NCI-H146 (cell line): Measurements from ENCODE around the gene EPHB3.

Experiments used
- DNase-seq: peaks from one replicate; lab custom pipeline; 2025; lab: John Stamatoyannopoulos, UW

Gene EPHB3

DNA sequence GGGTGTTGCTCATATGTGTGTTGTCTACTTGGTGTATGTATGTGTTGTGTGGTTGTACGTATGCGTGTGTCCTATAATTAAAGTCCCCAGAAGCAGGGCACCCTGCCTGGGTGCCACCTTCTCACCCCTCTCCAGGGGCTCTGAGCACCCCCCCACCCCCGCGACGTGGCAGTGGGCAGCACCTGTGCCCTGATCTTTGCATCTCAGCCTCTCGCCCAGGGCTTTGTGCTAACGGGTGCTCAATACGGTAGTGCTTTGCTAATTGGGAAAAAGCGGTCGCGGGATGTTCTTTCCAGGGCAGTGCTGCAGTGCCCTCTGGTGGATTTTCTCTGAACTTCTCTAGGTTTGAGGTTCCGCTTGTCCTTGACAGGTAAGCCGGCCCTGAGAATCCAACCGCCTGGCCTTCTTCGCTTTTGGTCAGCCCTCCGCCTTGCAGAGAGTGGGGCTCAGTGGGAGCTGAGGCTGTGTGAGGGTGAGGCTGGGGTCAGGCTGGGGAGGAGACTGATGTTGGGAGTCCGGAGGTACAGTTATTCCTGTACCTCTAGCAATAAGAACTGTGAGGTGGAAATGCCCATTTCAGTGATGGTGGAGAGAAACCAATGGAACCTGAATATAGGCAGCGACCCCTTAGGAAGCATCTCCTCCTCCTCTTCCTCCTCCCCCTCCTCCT, 17.6 kb upstream of the EPHB3 start:
- peak; percentile 85 for DNase-seq

DNA sequence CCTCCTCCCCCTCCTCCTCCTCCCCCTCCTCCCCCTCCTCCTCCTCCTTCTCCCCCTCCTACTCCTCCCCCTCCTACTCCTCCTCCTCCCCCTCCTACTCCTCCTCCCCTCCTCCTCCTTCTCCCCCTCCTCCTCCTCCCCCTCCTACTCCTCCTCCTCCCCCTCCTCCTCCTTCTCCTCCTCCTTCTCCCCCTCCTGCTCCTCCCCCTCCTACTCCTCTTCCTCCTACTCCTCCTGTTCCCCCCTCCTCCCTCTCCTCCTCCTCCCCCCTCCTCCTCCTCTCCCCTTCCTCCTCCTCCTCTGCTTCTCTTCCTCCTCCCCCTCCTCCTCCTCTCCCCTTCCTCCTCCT, 17.1 kb upstream of the EPHB3 start:
- DNase-seq: no peak

DNA sequence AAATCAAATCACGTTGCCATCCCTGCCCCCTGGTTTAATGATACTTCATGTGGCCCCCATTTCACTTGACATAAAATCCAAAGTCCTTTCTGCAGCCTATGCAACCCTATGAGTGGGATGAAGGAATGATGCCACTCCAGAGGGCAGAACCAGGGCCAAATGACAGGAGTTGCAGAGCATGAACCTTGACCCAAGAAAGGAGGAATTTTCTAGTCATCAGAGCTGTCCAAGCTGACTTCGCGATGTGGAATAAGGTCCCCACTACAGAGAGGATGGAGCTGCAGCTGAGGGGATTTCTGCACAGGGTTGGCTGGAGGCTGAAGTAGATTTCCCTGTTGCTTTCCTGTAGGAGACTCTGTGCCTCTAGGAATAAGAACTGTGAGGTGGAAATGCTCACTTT, 15.8 kb upstream of the EPHB3 start:
- no peak for DNase-seq

DNA sequence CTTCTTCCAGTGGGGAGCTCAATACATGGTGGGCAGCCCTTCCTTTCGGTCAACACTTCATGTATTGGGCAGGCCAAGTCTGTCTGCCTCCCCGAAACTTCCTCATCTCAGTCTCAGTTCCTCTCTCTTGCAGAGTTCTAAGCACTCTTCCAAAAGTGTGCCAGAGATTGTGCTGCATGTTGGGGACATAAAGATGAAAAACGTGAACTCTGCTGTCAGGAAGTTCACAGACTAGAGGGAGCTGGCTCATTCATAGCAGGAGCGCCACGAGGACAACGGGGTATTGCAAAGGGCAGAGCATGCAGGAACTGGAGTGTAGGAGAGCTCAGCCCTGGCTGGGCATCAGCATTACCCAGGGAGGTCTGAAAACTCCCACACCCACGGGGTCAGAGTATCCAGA, 15.3 kb upstream of the EPHB3 start:
- no peak for DNase-seq

DNA sequence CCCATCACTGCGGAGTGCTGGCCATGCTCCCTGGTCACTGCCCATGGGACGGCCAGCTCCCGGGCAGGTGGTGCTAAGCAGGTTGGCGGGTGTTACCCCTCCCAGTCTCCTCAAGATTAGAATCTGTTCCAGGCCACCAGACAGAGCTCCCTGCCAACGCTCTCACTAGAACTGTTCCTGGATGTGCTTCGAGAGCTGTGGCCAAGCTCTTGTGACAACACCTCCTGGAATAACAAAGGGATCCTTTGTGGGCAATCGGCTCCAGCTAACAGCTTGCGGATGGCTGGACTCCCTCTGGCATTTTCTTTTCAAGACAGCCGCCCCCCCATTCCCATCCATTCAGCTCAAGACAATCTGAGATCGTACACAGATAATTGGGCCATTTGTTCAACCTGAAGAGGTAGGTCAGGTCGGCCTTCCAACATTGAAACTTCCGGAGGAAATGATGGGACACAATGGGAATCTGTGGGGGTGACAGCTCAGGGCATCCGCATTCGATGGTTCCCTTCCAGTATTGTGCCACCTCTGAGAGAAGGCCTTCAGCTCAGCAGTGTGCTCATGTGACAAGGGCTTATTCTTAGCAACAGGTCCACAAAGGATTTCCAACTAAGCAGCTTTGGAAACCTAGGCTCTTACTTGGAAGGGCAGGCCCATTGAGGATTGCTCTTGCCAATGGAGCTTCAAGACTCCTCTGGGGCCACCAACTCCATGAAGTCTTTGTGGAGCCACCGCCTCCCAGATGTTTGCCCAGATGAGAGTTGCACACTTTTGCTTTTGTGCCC, 11.6 kb upstream of the EPHB3 start:
- no peak for DNase-seq

DNA sequence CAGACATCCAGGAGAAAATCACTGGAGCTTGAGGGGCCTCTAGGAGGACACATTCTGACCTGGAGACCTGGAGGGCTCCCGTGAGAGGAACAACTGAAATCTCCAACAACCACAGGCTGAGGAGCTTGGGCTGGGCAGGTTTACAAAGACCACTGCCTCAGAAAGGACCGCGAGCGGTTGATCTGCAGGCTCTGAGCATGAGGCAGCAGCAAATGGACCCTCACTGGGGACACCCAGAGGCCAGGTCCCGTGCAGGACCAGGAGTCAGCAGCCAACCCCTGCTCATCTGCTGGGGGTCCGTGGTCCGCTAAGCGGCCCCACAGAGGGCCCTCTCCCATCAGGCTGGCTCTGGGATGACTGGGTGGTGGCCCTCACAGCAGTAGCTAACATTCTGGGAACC, 10.5 kb upstream of the EPHB3 start:
- no peak for DNase-seq

DNA sequence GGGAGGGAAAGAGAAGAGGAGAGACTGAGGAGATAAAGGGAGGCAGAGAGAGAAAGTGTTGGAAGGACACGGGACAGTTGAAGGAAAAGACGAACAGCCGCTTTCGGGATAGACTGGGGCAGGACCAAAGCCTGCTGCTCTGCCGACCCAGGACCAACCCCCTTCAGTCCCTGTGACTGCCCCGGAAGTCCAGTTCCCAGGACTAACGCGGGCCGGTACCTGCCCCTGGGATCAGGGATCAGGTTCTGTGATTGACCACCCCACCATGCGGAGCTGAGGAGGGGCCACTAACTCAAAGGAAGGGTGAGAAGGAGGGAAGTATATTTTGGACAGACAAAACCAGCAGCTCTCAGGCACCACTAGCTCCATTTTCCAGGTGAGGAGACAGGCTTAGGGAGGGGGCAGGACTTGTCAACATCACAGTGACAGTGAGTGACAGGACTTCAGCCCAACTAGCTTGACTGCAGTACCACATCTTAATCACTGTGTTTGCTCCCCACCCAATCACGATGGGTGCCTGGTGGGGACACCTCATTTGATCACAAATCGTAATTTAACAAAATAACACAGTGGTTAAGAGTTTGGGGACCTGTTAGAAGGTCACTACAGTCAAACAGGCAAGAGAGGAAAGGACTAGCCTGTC, 9.8 kb upstream of the EPHB3 start:
- no peak for DNase-seq

DNA sequence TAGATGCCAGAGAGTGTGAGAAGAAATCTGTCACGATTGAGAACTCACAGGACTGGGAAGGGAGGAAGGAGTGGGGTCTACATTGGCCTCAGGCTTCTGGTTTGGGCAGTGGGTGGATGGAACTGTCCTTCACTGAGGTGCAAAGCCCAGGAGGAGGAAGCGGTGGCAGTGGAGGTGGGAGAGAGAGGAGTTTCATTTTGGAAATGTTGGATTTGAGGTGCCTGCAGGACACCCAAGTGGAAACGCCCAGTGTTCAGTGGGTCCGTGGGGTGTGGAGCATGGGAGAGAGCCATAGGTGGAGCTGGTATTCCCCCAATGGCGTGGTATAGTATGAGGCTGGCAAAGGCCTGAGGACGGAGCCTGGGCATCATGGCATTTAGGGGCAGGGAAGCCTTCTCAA, 9.3 kb upstream of the EPHB3 start:
- no peak for DNase-seq

DNA sequence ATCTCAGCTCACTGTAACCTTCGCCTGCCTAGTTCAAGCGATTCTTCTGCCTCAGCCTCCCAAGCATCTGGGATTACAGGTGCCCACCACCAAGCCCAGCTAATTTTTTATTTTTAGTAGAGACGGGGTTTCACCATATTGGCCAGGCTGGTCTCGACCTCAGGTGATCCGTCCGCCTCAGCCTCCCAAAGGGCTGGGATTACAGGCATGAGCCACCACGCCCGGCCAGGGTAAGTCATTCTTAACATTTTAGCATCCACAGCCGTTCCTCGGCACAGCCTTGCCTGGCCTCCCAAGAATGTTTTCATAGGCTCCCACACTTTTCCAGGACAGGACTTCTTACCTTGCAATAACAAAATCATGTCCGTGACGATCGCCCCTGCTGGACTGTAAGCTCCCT, 8.7 kb upstream of the EPHB3 start:
- DNase-seq: no peak

DNA sequence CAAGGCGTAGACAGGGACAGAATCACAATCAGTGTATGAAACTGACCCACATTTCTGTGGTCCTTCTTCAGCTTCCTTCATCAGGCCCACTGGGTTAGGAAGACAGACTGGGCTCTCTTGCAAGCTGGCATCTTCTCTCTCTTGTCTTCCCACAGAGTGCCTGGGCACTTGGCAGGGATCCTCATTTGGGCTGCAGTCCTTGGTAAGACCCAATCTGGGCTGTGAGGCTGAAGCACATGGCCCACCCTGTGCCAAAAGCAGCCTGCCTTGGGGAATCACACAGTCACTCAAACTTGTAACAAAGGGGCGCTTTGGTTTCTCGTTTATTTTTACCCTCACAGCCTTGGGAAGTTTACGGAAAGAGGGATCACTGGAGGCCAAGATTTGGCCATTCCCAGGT, 8.2 kb upstream of the EPHB3 start:
- DNase-seq: no peak

DNA sequence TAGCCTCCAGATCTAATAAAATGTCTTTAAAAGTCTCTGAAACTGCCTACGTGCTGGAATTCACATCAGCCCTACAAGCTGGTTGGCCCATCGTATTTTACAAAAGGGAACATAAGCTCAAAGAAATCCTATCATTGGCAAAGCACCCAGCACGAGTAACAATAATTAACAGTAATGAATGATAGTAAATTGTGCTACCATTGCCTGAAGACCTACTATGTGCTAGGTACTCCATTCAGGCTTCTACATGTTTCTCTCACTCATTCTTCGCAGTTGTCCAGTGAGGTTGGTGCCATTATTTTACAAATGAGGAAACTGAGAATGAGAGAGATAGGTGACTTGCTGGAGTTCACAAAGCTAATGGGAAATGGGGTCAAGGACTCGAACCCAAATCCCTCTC, 7.1 kb upstream of the EPHB3 start:
- DNase-seq: no peak

DNA sequence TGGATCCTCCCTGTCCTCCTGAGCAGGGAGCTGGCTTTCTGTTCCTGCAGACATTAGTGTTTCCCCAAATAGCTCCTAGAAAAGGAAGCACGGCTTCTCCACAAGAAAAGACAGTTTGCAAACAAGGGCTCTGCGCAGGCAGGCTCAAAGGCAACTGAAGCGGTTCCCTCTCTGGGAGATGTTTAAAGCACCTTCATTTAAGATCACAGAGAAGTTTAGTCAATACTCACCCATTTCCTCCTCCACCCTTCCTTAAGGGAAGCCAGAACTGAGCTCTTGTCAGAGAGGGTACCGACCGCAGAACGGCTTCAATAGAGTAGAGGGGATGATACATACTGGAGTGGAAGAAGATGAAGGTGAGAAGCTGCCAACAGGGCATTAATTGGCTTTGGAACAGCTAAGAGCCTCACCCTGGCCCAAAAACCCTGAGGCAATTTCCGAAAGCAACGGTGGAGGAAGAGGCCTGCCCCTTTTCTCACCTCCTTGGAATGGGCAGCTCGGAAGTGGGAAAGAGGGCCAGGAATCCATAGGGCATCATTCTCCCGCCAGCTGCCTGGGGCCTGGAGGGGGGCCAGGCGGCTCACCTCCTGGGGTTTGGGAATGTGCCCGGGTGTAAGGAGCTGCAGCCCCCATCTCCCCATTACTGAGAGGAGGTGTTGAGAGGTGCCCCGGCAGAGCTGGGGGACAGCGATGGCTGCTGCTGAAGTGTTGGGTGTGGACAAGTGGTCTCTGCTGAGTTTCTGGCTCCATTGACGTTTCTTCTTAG, 4.8 kb upstream of the EPHB3 start:
- no peak for DNase-seq

DNA sequence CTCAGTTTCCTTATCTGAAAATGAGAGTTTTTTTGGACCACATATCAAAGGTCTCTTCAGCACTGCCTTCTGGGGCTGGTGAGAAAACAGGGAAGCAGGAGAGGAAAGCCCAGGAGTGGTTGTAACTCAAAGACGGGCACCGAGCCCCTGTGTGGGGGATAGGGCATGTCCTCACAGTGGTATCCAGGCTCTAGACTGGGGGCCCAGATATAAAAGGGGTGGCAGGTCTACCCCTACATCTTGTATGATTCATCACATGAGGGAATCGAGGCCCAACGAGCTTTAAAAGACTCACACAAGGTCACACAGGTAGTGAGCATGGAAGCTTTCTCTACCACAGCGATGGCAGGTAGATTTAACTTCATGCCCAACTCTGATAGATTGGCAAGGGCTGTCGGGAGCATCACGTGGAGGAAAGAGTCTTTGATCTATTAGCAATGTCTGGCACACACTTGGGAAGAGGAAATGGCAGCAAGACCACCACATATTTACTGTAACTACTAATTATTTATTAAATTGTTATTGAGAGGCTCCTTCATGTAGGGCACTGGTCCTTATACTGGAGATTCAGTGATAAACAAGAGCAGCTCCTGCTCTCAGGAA, 4.1 kb upstream of the EPHB3 start:
- DNase-seq: no peak

DNA sequence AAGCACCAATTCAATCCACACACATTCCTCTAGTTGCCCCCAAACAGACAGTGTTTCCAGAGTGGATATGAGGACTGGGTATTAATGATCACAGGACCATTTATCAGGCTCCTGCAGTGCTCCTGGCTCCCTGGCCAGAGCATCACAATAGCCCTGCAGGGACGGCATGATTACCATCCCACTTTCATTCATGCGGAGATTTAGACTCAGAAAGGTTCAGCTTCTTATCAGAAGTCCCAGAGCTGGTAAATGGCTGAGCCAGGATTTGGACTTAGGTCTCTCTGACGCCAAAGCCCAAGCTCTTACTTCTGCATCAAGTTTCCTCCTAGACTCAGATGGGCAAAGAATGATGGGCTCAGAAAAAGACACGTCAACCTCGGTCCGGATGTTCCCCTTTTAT, 2.9 kb upstream of the EPHB3 start:
- peak; percentile 27 for DNase-seq

DNA sequence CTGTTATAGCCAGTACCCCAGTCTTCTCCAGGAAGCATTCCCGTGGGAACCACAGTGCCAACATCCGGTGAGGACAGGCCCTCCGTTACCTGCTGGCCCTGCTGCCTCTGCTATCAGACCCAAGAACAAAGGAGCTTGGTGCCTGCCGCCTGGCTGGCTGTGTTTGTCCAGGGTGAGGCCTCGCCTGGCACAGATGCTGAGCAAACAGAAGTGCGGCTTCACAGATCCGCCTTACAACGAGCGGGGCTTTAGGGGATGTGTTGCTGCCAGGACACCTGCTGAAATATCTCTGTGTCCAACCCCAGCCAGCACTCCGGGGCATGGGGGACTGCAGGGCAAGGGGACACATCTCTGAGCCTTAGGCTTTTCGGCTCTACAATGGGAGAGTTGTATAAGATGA, 2.2 kb upstream of the EPHB3 start:
- DNase-seq: peak; percentile 79

DNA sequence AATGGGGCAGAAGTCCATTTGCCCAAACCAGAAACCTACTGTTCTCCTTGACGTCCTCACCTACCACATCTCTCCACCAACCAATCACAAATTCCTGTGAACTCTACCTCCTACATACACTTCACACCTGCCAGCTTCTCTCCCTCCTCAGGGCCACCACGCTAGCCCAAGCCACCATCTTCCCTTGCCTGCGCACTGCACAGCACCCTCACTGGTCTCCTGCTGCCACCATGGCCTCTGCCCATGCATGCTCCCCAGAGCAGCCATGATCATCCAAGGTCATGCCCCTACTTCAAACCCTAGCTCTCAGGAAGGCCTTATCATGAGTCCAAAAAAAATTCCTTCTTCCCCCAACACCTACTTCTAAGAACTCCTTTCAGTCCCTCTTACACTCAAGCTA, 1.1 kb upstream of the EPHB3 start:
- DNase-seq: no peak

DNA sequence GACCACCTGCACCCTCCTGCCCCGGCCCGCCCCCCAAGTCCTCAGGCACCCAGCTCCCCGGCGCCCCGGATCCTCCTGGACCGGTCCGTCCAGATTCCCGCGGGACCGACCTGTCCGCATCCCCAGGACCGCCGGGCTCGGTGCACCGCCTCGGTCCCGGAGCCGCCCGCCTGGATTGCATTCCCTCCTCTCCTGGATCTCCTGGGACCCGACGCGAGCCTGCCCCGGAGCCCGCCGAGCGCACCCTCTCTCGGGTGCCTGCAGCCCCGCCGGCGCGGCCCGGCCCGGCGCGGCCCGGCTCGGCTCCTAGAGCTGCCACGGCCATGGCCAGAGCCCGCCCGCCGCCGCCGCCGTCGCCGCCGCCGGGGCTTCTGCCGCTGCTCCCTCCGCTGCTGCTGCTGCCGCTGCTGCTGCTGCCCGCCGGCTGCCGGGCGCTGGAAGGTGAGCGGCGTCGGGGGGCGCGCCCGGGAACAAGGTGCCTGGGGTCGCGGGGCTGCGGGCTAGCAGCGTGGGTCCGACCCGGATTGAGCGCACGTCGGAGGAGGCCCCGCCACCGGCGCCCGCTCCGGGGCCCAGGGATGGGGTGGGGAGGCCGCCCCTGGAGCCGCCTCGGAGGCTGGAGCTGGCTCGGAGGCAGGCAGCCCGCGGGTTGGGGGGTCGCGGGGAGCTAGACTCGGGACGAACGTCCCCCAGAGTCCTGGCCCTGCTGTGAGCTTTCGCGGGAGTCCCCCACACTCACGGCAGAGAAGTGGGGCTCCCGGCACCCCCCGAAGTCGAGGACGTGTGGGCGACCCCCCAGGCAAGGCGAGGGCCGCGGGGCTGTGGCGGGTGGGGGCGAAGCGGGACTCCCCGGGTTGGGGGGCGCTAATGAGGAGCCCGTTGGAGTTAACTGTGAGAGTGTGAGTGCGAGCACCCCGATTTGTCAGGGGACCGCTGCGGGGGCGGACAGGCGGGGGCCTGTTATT, 610 bp downstream of the EPHB3 start:
- no peak for DNase-seq

DNA sequence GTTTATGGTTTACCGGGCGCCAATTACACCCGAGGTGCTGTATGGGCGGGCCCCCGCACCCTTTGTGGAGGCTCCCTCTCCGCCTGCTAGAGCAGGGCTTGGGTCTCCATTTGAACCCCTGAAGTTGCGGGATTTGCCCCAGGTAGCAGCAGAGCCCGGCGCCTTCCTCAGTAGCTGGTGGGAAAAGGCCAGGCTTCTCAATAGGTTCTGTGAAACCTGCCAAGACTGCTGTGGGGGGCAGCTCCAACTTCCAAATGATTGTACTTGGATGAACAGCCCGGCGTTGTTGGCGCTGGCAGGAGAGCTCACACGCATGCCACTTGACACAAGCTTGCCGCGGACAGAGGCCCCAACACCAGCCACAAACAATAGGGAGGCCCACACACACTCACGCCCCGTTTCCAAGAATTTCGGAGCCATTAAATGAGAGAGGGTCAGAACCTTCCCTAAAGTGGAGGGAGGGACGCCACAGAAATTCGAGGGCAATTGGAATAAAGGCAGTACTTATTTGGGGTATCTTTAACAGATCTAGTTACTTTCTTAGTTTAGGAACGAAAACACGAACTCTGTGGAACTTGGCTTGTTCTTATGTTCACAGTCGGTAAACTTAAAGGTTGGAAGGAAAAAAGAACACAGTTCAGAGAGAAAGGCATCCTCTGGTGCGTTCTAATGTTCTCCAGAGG, 1.4 kb downstream of the EPHB3 start:
- DNase-seq: no peak

DNA sequence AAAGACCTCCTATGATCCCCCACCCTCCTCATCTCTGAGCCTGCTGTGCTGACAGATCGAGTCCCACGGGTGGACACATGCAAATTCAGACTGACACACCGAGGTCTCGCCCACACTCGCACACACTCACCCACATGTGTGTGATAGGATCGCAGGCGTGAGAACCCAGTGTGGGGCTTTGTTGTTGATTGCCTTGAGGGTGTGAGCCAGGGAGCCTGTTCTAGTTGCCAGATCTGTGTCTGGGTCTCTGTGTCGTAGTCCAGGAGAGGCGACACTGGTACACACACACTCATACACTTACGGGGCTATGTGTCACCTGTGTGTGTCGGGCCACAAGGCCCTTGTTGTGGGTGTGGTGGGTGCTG, 2.0 kb downstream of the EPHB3 start:
- DNase-seq: no peak

DNA sequence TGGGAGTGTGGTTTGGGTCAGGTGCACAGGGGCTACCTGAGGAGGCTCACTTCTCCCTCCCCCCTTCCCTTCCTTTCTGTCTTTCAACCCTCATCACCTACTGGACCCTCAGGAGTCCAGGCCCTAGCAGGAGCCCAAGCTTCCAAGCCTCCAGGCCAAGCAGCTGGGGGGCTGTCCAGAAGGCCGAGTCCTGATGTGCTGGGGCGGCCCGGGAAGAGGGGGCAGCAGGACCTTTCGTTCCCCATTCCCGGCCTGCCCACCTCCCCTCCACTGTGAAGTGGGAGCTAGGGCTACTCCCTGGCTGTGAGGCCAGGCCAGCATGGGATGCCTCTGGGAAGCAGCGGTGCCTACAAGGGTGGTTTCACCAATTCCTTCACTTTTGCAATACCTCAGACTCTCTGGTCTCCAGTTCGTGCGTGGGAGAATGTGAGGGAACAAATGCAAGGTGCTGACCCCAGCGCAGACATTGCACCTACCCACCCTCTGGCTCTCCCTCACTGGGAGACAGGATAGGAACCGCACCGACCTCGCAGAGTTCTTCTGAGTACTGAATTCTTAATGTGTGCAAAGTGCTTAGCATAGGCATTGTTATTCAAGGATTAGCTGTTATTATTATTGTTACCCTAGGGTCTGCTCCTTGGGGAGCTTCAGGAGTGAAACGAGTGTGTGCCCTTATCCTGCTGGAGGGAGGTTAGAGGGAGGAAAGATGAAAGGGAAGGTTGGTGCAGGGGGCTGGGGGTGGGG, 2.5 kb downstream of the EPHB3 start:
- DNase-seq: no peak
